GM18870 (cell line): ENCODE results near the gene RPTOR.
A peak's percentile ranks its signal among the peaks of the same experiment; 100 is the strongest.
"Not testable (repeated sequence)": the region's sequence is repeated elsewhere in the genome, so short reads cannot be mapped to it uniquely, and the experiment has no call there.

Experiments
- ATAC-seq: cut with Tn5 transposase; IDR thresholded peaks from one replicate; pipeline ENCODE4 v1.9.1; 2021; ENCODE audit warnings: moderate library complexity; ENCODE audit not compliant: unreplicated experiment

The RPTOR gene

GRCh38 chr17:80872501-80873306 lies 328.1 kb downstream of the RPTOR start:
- no peak for ATAC-seq

DNA sequence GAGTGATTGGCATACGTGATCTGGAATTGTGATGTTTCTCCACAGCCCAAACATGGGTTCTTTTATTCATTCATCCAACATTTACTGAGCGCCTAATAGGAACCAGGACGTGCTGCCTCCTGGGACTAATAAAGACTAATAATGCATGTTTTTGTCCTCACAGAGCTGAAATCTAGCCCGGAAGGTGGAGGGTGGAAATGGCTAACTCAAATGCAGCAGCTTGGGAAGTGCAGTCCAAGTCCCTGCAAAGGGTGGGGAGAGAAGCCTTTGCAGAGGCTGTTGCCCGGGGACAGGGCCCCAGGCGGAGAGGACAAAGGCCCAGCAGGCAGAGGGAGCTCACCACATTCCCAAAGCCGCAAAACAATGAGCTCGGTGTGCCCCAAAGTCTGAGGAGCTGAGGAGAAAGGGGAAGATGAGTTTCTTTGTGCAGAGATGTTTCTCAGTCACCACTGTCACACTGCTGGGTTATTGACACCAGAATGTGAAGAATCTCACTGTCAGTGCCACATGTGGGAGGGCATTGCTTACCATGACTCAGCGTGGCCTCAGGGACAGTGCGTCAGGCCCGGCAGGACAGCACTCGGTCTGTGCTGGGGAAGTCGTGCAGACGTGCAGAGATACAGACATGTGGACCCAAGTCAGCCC lies 328.8 kb downstream of the RPTOR start:
- no peak for ATAC-seq

DNA sequence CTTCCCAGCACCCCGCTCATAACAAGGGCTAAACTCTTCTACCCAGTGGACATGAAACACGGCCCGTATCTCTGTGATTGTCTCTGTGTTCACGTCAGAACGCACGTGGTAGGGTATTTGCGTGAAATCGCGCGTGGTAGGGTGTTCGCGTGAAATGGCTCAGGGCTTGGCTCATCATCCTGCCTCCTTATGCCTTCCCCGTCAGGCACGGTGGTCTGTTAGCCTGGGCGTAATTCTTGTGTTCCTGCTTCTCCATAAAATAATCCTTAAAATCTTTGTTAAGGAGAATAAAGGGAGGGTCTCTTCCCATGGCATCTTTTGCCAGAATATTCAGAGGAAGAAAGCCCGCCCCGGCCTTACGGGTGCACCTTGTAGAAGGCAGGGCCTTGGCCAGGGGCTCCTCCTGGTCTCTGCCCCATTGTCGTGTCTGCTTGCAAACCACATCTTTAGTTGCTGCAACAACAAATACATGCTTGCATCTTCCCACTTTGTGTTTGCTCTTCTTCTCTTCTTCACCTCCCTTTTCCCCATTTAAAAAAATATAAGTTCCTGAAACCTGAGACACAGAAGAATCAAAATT lies 330.3 kb downstream of the RPTOR start:
- no peak for ATAC-seq

GRCh38 chr17:80875480-80875995 lies 330.9 kb downstream of the RPTOR start:
- not testable (repeated sequence) for ATAC-seq

DNA sequence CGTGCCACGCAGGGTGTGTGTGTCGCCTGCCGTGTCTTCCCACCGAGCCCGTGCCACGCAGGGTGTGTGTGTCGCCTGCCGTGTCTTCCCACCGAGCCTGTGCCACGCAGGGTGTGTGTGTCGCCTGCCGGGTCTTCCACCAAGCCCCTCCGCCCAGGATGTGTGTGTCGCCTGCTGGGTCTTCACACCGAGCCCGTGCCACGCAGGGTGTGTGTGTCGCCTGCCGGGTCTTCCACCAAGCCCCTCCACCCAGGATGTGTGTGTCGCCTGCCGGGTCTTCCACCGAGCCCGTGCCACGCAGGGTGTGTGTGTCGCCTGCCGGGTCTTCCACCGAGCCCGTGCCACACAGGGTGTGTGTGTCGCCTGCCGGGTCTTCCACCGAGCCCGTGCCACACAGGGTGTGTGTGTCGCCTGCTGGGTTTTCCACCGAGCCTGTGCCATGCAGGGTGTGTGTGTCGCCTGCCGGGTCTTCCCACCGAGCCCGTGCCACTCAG lies 331.9 kb downstream of the RPTOR start:
- not testable (repeated sequence) for ATAC-seq

DNA sequence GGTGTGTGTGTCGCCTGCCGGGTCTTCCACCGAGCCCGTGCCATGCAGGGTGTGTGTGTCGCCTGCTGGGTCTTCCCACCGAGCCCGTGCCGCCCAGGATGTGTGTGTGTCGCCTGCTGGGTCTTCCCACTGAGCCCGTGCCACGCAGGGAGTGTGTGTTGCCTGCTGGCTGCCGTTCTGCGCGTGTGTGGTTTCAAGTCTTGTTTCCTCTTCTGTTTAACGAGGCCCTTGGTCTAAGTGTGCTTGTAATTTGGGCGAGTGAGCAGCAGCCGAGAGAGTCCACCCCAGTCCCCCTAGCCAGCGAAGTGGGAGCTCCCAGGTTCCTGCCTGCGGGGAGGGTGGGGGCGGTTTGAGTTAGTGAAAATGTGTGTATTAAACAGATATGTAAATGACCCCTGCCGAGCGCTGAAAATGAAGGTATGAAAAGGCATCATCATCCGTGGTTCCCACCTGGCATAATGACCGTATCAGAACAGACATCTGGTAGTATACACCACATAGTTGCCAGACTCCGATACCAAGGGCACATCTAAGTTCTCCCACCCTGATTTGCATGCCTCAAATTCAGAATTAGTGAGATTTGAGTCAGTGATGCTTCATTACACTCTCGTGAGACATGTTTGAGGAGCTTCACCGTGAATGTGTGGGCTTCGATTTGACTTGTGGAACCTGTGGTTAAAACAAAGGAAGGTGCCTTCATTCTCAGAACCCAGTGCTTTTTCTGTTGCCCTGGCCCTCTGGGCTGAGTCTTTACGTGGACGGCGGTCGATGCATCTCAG lies 332.5 kb downstream of the RPTOR start:
- peak; percentile 93 for ATAC-seq

GRCh38 chr17:80877729-80878303 lies 333.2 kb downstream of the RPTOR start:
- no peak for ATAC-seq

DNA sequence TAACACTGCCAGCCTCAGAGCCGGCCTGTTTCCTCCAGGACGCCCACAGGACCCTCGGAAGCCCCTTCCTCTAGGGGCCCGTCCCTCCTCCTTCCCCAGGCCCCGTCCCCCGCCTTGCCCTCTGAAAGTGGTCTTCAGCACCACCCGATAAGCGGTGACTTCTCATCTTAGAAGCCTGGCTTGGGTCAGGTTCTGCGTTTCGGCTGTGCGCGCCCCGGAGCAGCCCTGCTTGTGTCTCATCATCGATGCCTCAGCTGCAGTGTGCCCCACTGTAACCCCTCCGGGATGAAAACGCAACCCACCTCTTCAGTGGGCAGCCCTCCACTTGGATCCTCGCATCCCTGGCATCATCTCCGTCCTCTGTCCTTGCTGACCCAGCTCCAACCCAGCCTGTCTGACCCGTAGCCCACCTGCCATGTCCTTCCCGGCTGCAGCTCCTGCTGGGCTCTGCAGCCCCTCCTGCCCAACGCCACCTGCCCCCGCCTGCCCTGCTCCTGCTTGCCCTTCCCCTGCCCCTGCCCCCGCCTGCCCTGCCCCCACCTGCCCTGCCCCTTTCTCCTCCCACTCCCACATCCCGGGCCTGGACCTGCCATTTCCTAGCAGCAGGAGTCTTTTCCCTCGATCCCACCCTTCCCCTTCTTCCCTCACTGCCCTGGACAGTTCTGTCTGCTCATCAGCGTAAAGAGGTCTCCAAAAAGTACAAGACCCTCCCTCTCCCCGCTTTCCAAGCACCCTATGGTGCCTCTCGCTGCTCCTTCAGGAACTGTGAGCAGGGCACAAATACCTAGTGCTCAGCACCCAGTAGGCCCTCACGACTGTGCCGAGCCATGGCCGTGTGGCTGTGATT lies 334.5 kb downstream of the RPTOR start:
- no peak for ATAC-seq

DNA sequence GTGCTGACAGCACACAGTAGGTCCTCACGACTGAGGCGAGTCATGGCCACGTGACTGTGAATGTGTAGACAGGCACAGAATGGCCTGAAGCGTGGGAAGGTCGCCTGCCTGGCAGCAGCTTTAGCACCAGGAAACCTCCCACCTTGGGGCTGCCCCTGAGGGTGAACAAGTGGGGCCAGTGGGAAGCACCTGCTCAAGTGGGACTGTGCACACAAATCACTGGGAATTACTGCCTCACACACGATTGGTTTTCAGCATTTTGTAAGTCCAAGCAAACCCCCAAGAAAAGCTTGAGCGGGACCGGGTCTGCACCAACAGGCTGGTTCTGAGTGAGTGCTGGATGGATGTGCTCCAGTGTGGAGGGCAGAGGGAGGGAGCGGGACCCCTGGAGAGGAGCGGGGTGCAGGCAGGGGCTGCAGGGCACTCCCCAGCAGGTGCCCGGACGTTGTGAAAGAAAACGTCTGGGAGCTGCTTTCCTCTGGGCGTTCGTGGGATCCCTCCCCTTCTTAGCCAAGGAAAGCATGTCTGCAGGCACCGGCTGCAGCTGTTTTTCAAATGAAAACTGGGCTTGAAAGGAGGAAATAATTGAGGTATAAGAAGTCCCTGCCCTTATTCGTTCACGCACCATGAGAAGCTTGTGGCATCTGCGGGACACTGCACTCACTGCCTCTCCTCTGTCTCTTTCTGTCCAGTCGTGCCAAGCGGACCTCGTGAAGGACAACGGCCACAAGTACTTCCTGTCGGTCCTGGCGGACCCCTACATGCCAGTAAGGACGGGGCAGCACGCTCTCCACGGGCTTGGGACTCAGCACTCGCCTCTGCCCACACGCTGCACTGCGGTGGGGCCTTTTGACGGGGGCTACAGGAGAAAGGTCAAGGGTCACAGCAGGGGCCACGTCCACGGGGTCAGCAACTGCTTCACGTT lies 335.3 kb downstream of the RPTOR start:
- ATAC-seq = no peak

GRCh38 chr17:80880648-80880985 lies 336.0 kb downstream of the RPTOR start:
- ATAC-seq = no peak

DNA sequence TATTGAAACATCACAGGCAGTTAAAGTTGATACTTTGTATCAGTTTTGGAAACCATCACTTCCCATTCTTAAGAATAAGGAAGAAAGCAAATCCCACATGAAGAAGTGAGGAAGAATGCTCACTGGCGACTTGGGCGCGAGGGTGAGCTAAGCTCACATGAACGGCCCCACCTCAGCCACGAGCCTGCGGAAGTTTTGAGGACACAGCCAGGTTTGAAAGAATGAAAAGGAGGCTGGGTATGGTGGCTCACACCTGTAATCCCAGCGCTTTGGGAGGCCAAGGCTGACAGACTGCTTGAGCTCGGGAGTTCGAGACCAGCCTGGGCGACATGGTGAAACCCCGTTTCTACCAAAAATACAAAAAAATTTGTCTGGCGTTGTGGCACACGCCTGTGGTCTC lies 336.7 kb downstream of the RPTOR start:
- ATAC-seq = no peak

- ATAC-seq = no peak
Measured at GRCh38 chr17:80882323-80882722, 337.7 kb downstream of the RPTOR start.

DNA sequence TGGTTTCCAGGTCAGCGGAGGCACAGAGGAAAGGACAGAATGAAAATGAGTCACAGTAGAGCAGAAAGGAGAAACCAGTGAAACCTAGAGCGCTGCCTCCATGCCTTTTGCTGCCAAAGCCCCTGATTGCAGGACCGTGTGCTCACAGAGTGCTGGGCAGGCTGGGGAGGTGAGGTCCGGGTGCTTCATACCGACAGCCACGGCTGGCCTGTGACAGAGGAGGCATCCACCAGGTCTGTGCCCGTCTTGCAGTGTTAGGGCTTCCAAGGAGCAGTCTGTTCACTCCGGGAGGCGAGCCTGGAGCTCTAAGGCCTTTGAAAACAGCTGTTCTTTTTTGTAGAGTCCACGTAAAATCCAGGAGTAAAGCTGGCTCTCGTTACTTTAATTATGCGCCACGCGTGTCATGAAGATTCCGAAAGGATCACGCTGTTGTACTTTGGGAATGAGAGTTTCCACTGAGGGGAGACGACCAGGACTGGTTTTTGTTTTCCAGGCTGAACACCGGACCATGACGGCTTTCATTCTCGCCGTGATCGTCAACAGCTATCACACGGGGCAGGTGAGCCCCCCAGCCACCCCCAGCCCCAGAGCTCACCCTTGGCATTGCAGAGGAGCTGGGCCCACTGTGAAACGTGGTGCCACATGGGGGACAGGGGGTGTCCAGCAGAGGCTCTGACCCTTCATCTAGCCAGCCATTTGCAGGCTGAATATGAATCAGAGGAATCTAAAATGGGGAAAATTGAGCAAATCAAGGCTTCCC lies 338.5 kb downstream of the RPTOR start:
- ATAC-seq = no peak

DNA sequence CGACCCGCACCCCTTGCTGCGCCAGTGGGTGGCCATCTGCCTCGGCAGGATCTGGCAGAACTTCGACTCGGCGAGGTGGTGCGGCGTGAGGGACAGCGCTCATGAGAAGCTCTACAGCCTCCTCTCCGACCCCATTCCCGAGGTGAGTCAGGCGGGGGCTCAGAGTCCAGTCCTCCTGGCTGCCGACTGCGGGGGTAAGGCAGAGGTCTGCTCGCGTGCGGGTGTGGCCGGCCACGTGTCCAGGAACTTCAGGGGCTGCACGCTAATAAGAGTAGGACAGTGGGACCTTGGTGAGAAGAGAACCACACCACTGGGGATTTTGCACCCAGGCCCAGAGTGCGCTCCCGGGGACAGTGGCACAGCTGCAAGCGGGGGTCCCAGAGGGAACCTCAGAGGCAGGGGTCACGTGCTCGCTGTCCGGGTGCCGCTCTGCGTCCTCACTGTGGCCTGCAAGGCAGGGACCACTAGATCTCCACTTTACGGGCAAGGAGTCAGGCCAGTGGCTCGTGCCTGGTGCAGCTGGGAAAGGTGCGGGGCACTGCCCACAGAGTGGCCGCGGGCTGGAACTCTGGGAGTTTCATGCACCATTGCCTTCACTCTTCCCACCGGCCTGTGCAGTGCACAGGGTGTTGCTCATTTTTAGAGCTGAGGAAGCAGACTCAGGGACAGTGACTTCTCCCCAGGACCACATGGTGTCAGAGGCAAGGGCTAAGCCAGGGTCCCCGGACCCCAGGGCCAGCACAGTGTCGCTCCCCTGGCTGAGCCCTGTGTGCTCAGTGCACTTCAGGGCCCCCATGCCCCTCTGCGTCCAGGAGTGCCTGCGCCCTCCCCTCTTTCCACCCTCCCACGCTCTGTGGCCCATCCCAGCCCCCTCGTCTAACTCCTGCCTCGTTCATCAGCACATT lies 339.4 kb downstream of the RPTOR start:
- ATAC-seq = no peak

GRCh38 chr17:80884811-80885210 lies 340.2 kb downstream of the RPTOR start:
- no peak for ATAC-seq

- ATAC-seq = no peak
Measured at GRCh38 chr17:80885947-80886582, 341.4 kb downstream of the RPTOR start.
